GM21515 (cell line): ENCODE data around the gene IER2.
"Not testable (repeated sequence)": the region's sequence is repeated elsewhere in the genome, so short reads cannot be mapped to it uniquely, and the experiment has no call there.

ENCODE experiments used
- ATAC-seq: cut with Tn5 transposase; IDR thresholded peaks from one replicate; pipeline ENCODE4 v1.9.1; 2021; ENCODE audit not compliant: unreplicated experiment

IER2 gene

GRCh38 chr19:13190781-13191540, 40.8 kb downstream of the IER2 start:
- ATAC-seq: no peak

GRCh38 chr19:13195678-13196077, 45.5 kb downstream of the IER2 start:
- ATAC-seq: no peak

GRCh38 chr19:13198634-13199033, 48.4 kb downstream of the IER2 start:
- ATAC-seq: no peak

GRCh38 chr19:13202112-13202511, 51.9 kb downstream of the IER2 start:
- not testable (repeated sequence) for ATAC-seq
